Astrocyte (in vitro differentiated cells and primary cell): ENCODE results near the gene EHD1.

Experiments
- EZH2 ChIP-seq: IDR thresholded peaks from 2 replicates; pipeline ENCODE4 v1.6.1; 2012; ENCODE audit warnings: mild to moderate bottlenecking, low read length, inconsistent platforms; ENCODE audit not compliant: insufficient read depth
- TF ChIP-seq, protein P1 (sequence below): IDR thresholded peaks from 2 replicates; pipeline ENCODE4 v1.5.1; 2011; ENCODE audit warnings: low read depth, mild to moderate bottlenecking, inconsistent platforms, low read length, moderate library complexity; ENCODE audit not compliant: insufficient read depth

DNA sequence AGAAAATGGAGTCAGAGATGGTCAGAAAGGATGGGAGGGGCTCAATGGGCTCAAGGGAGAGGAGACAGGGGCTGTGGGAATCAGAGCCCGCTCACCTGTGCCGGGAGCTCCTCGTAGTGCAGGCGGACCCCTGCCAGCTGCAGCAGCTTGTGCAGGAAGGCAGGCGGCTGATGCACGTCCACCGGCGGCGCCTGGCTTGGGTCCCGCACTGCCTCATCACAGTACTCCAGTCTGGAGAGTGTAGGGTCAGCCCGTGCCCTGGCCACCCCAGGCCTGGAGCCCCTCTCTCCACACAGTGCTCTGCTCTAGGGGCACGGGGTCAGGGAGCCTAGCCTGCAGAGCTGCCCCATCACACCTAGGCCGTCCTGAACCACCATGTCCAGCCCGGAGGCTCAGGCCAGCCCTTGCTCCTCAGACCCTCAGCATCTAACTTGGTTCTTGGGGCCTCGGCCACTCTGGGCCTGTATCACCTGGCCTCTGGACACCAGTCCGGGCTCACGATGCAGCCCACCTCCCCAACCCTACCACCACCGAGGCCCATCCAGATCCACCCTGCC, 34.8 kb upstream of the EHD1 start:
- TF ChIP-seq, protein P1, sequence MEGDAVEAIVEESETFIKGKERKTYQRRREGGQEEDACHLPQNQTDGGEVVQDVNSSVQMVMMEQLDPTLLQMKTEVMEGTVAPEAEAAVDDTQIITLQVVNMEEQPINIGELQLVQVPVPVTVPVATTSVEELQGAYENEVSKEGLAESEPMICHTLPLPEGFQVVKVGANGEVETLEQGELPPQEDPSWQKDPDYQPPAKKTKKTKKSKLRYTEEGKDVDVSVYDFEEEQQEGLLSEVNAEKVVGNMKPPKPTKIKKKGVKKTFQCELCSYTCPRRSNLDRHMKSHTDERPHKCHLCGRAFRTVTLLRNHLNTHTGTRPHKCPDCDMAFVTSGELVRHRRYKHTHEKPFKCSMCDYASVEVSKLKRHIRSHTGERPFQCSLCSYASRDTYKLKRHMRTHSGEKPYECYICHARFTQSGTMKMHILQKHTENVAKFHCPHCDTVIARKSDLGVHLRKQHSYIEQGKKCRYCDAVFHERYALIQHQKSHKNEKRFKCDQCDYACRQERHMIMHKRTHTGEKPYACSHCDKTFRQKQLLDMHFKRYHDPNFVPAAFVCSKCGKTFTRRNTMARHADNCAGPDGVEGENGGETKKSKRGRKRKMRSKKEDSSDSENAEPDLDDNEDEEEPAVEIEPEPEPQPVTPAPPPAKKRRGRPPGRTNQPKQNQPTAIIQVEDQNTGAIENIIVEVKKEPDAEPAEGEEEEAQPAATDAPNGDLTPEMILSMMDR, result no peak
- no peak for TF ChIP-seq EZH2
